SK-N-SH treated with all-trans-retinoic acid at 6 μM for 48 hours (cell line): ENCODE measurements around the gene SEC22C.

Experiments used
- ARNTL ChIP-seq: fragments of 450-650 bp; formaldehyde crosslinking; IDR thresholded peaks from 2 replicates; pipeline ENCODE4 v1.5.0; 2020; ENCODE audit warnings: low read depth, mild to moderate bottlenecking, moderate library complexity, borderline replicate concordance
- CSDC2 ChIP-seq: fragments of 250-450 bp; sonication (Bioruptor Pico); IDR thresholded peaks from 2 replicates; pipeline ENCODE4 v1.5.0; 2020; ENCODE audit warnings: mild to moderate bottlenecking, moderate library complexity
- GLIS3 ChIP-seq: fragments of 250-450 bp; sonication (Bioruptor Pico); IDR thresholded peaks from 2 replicates; pipeline ENCODE4 v1.5.0; 2020; ENCODE audit warnings: mild to moderate bottlenecking, moderate library complexity
- OSR1 ChIP-seq: fragments of 250-450 bp; sonication (Bioruptor Pico); IDR thresholded peaks from 2 replicates; pipeline ENCODE4 v1.8.0; 2022; ENCODE audit warnings: moderate library complexity, mild to moderate bottlenecking, inconsistent platforms
- PPARA ChIP-seq: fragments of 250-450 bp; sonication (Bioruptor Pico); IDR thresholded peaks from 2 replicates; pipeline ENCODE4 v1.5.0; 2020; ENCODE audit warnings: mild to moderate bottlenecking, borderline replicate concordance
- RARB ChIP-seq: fragments of 250-450 bp; sonication (Bioruptor Pico); IDR thresholded peaks from 2 replicates; pipeline ENCODE4 v1.8.0; 2021; ENCODE audit warnings: mild to moderate bottlenecking, moderate library complexity
- TCF4 ChIP-seq: fragments of 250-450 bp; sonication (Bioruptor Pico); IDR thresholded peaks from 2 replicates; pipeline ENCODE4 v1.8.0; 2021; ENCODE audit warnings: mild to moderate bottlenecking, moderate library complexity, borderline replicate concordance
- ZFP30 ChIP-seq: fragments of 450-650 bp; formaldehyde crosslinking; IDR thresholded peaks from 2 replicates; pipeline ENCODE4 v1.5.0; 2022; ENCODE audit warnings: mild to moderate bottlenecking, moderate library complexity
- TF ChIP-seq, protein P1 (sequence below): fragments of 250-450 bp; sonication (Bioruptor Pico); IDR thresholded peaks from 2 replicates; pipeline ENCODE4 v1.5.1; 2020; ENCODE audit warnings: low read depth, mild to moderate bottlenecking, moderate library complexity
- TF ChIP-seq, protein P2 (sequence below): fragments of 250-450 bp; sonication (Bioruptor Pico); IDR thresholded peaks from 2 replicates; pipeline ENCODE4 v1.8.0; 2020; ENCODE audit warnings: mild to moderate bottlenecking, moderate library complexity, borderline replicate concordance
- TF ChIP-seq, protein P3 (sequence below): fragments of 250-450 bp; sonication (Bioruptor Pico); IDR thresholded peaks from 2 replicates; pipeline ENCODE4 v1.8.0; 2021; ENCODE audit warnings: low read depth, mild to moderate bottlenecking, moderate library complexity, borderline replicate concordance

DNA sequence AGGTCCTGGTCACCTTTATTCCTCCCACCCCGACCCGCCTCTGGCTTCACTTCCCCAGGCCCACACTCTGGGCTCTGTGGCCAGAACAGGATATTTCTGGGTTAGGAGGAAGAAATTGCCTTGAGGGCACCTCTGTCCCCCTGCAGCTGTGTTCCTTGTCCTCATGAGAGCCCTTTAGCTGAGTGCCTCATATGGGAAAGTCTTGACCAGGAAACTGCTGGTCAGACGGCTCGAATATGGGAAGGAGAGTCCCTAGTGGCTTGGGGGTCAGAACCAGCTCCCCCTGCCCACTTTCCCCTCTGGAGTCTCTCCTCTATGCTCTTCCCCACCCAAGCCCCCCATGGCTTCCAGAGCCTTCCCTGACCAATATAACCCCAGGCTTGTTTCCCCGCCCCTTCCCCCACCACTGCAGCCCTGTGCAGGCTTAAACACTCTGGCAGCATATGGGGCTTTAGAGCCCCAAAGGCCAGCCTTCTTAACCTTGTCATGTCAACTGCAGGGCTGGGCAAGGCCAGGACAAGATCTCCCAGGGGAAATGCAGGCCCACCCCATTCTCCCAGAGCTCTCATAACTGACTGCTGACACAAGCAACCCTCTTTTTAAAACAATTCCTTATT lies 36.4 kb downstream of the SEC22C start:
- TF ChIP-seq OSR1 (CRISPR knock-in tag) (no peak), RARB (CRISPR knock-in tag) (no peak), ZFP30 (CRISPR knock-in tag) (no peak), ARNTL (CRISPR knock-in tag) (no peak), CSDC2 (CRISPR knock-in tag) (no peak), PPARA (no peak), TCF4 (CRISPR knock-in tag) (no peak), GLIS3 (CRISPR knock-in tag) (no peak)
- TF ChIP-seq, protein P1, sequence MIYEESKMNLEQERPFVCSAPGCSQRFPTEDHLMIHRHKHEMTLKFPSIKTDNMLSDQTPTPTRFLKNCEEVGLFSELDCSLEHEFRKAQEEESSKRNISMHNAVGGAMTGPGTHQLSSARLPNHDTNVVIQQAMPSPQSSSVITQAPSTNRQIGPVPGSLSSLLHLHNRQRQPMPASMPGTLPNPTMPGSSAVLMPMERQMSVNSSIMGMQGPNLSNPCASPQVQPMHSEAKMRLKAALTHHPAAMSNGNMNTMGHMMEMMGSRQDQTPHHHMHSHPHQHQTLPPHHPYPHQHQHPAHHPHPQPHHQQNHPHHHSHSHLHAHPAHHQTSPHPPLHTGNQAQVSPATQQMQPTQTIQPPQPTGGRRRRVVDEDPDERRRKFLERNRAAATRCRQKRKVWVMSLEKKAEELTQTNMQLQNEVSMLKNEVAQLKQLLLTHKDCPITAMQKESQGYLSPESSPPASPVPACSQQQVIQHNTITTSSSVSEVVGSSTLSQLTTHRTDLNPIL (CRISPR knock-in tag): no peak
- TF ChIP-seq, protein P2, sequence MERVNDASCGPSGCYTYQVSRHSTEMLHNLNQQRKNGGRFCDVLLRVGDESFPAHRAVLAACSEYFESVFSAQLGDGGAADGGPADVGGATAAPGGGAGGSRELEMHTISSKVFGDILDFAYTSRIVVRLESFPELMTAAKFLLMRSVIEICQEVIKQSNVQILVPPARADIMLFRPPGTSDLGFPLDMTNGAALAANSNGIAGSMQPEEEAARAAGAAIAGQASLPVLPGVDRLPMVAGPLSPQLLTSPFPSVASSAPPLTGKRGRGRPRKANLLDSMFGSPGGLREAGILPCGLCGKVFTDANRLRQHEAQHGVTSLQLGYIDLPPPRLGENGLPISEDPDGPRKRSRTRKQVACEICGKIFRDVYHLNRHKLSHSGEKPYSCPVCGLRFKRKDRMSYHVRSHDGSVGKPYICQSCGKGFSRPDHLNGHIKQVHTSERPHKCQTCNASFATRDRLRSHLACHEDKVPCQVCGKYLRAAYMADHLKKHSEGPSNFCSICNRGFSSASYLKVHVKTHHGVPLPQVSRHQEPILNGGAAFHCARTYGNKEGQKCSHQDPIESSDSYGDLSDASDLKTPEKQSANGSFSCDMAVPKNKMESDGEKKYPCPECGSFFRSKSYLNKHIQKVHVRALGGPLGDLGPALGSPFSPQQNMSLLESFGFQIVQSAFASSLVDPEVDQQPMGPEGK (CRISPR knock-in tag): no peak
- TF ChIP-seq, protein P3, sequence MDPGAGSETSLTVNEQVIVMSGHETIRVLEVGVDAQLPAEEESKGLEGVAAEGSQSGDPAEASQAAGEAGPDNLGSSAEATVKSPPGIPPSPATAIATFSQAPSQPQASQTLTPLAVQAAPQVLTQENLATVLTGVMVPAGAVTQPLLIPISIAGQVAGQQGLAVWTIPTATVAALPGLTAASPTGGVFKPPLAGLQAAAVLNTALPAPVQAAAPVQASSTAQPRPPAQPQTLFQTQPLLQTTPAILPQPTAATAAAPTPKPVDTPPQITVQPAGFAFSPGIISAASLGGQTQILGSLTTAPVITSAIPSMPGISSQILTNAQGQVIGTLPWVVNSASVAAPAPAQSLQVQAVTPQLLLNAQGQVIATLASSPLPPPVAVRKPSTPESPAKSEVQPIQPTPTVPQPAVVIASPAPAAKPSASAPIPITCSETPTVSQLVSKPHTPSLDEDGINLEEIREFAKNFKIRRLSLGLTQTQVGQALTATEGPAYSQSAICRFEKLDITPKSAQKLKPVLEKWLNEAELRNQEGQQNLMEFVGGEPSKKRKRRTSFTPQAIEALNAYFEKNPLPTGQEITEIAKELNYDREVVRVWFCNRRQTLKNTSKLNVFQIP (CRISPR knock-in tag): no peak
